Adipose tissue (tissue), 3 donors: ENCODE results near the gene ZNF346. TPM values are rescaled to one million over a fixed set of nuclear protein-coding genes. Genes with fewer than 3 reads are reported as not detected.

ENCODE experiments used
- H3K27ac ChIP-seq: one replicate; pipeline ENCODE4 v1.5.1; 2013; ENCODE audit warnings: low read depth, low read length
- WGBS, 3 donors: extraction: QIAGEN DNeasy Blood & Tissue Kit; methylation state at CpG; one replicate each; pipeline ENCODE4 v1.1.7; 2013; 5-methylcytosine and 5-hydroxymethylcytosine counted together
- polyA plus RNA-seq, 3 donors: library from polyadenylated mRNA; stranded (reverse); fragments of 200-250 nt; gene quantifications; one replicate each; pipeline ENCODE4 v1.2.3, GENCODE V29; 2013
- donor health status: healthy with polysubstance abuse.
- donor health status: Bipolar disorder and iron deficiency.
- donor health status: healthy.

The ZNF346 gene
- polyA plus RNA-seq, 3 donors, result 5.3 to 6.0 (median 5.8) TPM

GRCh38 chr5:177130211-177131018, 107.9 kb downstream of the ZNF346 start:
- 72 to 84% (median 82%) methylated on average over 5 of the region's 5 CpGs for WGBS, 3 donors
- no peak overlapping the region for H3K27ac ChIP-seq

Other genes starting within 250 kb of the ZNF346 start
- gene UNC5A, start 212.1 kb upstream of the ZNF346 start, polyA plus RNA-seq, result under 1 TPM; 0.11 to 0.51 (median 0.24) TPM
- 10 to 100 TPM in 2 of 3 donors, 1 to 10 TPM in 1; 4.0 to 48.0 (median 21.6) TPM for gene HK3, start 123.3 kb upstream of the ZNF346 start, polyA plus RNA-seq
- 10 to 100 TPM; 15.8 to 26.0 (median 21.6) TPM for gene UIMC1, start 15.9 kb upstream of the ZNF346 start, polyA plus RNA-seq
- gene FGFR4, start 64.2 kb downstream of the ZNF346 start, polyA plus RNA-seq, result 10 to 100 TPM in 1 of 3 donors, under 1 TPM in 2; 0.56 to 18.9 (median 0.98) TPM
- gene NSD1, start 111.1 kb downstream of the ZNF346 start, polyA plus RNA-seq, result 1 to 10 TPM; 7.1 to 8.7 (median 8.3) TPM